ENCODE measurements around the gene WNT5B.
"Not testable (repeated sequence)": the region's sequence is repeated elsewhere in the genome, so short reads cannot be mapped to it uniquely, and the experiment has no call there.

The WNT5B gene

GRCh38 chr12:1692895-1693610 lies 64.0 kb downstream of the WNT5B start:
- DNase-seq, result no peak

DNA sequence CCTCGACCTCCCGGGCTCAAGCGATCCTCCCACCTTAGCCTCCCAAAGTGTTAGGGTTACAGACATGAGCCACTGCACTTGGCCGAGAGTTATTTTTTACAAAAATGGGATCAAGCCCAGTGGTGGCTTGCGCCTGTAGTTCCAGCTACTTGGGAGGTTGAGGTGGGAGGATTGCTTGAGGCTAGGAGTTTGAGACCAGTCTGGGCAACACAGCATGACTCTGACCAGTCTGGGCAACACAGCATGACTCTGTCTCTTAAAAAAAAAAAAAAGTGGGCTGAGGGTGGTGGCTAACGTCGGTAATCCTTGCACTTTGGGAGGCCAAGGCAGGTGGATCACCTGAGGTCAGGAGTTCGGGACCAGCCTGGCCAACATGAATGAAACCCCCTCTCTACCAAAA lies 66.1 kb downstream of the WNT5B start:
- not testable (repeated sequence) for DNase-seq

- DNase-seq, result no peak
Measured at GRCh38 chr12:1695886-1696670, 67.0 kb downstream of the WNT5B start.

GRCh38 chr12:1696800-1697199 lies 67.8 kb downstream of the WNT5B start:
- DNase-seq, result no peak

Data from NCI-H1694 treated with DMSO at 0.1 percent for 48 hours (cell line).